ENCODE data around the gene NDUFAB1. TPM values are rescaled to one million over a fixed set of nuclear protein-coding genes. Genes with fewer than 3 reads are reported as not detected.

The NDUFAB1 gene
- total RNA-seq: 100 to 1,000 TPM; 157 to 162 TPM

GRCh38 chr16:23595951-23596720, at the start of gene NDUFAB1:
Gene NDUFAB1 (minus strand): TSS chr16:23596316. CDS start chr16:23596290, 26 bp downstream.
- Mint-ChIP-seq H3K4me3 (peak within 1 kb of the TSS; percentile 85), H3K9me3 (no peaks in the 10 kb centered on the region), H3K36me3 (ENCODE audit: low read depth) (peaks cover 13% of the 10 kb centered on the region), H3K27ac (peak within 1 kb of the TSS; percentile 82), H3K4me1 (ENCODE audit: low read depth) (peaks cover 27% of the 10 kb centered on the region), H3K27me3 (no peaks in the 10 kb centered on the region)
- TF ChIP-seq, protein P1, sequence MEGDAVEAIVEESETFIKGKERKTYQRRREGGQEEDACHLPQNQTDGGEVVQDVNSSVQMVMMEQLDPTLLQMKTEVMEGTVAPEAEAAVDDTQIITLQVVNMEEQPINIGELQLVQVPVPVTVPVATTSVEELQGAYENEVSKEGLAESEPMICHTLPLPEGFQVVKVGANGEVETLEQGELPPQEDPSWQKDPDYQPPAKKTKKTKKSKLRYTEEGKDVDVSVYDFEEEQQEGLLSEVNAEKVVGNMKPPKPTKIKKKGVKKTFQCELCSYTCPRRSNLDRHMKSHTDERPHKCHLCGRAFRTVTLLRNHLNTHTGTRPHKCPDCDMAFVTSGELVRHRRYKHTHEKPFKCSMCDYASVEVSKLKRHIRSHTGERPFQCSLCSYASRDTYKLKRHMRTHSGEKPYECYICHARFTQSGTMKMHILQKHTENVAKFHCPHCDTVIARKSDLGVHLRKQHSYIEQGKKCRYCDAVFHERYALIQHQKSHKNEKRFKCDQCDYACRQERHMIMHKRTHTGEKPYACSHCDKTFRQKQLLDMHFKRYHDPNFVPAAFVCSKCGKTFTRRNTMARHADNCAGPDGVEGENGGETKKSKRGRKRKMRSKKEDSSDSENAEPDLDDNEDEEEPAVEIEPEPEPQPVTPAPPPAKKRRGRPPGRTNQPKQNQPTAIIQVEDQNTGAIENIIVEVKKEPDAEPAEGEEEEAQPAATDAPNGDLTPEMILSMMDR (IDR thresholded peaks at IDR 0.05): peak; percentile 95
- ATAC-seq (peak; percentile 99), DNase-seq (peak; percentile 93)
- ChIA-PET POLR2A (interaction anchor here (0.6 to 2.4 kb wide), 4 partner anchors 9 to 502 kb away, joined by 3 to 7 read pairs (median 5); partner anchors contain the start of genes DCTN5, PALB2 and PLK1), CTCF (interaction anchor here (0.6 to 2.2 kb wide), 20 partner anchors 9 to 414 kb away, joined by 3 to 11 read pairs (median 5); partner anchors contain the start of genes EARS2 and UBFD1)
- intact Hi-C loops (cut with micrococcal nuclease): no loop called here

DNA sequence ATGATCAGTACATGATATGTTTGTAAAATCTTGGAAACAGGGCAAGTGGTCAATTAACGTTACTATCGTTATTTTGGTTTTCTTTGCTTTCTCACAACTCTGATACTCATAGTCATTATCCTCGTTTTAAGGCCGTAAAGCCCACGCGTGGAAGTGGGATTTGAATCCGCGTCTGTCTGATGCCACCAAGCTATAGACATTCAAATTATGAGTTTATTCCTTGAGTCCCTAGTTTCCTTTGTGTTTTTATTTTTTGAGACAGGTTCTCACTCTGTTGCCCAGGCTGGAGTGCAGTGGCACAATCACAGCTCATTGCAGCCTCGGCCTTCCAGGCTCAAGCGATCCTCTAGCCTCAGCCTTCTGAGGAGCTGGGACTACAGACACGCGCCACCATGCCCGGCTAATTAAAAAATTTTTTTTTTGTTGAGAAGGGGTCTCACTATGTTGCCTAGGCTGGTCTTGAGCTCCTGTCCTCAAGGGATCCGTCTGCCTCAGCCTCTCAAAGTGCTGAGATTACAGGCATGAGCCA, 46.2 kb upstream of the NDUFAB1 start:
- DNase-seq: no peak
- Mint-ChIP-seq H3K4me3 (peak overlapping the region; percentile 100), H3K27ac (peak overlapping the region; percentile 97), H3K4me1 (ENCODE audit: low read depth) (peaks cover 33% of the 10 kb centered on the region), H3K27me3 (no peaks in the 10 kb centered on the region), H3K36me3 (ENCODE audit: low read depth) (peaks cover 39% of the 10 kb centered on the region), H3K9me3 (no peaks in the 10 kb centered on the region)
- TF ChIP-seq, protein P1 (IDR thresholded peaks at IDR 0.05): no peak
- ChIA-PET CTCF (interaction anchor here (0.8 to 1.1 kb wide), 2 partner anchors 12 to 27 kb away, joined by 3 read pairs; no protein-coding TSS in a partner anchor), POLR2A (interaction anchor here (1.0 to 2.4 kb wide), 6 partner anchors 9 to 81 kb away, joined by 3 to 10 read pairs (median 4); partner anchors contain the start of gene PLK1)
- no peak for ATAC-seq
- intact Hi-C loops (cut with micrococcal nuclease): no loop called here

DNA sequence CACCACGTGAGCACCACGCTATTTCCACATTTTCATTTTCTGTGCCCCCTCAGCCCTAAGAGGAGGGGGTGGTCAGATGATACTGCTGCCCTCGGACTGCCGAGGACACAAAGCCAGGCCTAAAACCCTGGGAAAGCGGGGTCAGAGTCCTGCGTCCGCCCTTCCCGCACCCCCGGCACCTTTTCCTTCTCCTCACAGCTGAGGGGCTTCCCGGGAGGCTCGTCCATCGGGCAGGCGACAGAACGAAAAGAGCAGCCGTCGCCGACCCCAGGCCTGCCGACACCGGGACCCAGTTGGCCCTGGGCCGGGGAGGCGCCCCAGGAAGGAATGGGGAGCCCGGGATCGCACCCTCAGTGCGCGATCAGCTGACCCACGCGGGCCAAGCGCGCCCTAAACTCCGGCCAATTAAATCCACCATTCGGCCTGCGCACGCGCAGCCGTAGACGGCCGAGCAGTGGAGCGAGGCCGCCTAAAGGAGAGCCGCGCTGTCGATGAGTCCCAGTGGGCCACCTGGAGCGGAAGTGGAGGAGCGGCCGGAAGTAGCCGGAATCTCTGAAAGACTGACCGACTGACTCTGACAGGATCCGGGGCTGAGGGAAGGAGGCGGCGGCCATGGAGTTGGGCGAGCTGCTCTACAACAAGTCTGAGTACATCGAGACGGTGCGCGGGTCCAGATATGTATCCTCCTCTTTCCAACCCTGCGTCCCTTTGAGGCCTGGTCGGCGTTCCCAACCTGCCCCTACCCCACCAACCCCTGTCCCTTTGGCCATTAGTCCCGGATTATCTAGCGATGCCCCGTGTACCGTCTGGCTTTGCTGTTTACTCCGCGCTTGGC, 45.0 kb upstream of the NDUFAB1 start, which contains the start of the genes DCTN5 and PALB2:
Gene DCTN5, plus strand, starts transcription at position 536 of the 835 bp plus-strand sequence. Its CDS starts 77 bp downstream, at position 613.
Gene PALB2, minus strand, starts transcription at position 380 of the 835 bp plus-strand sequence. Its CDS starts 153 bp downstream, at position 227.
- intact Hi-C loops (cut with micrococcal nuclease): no loop called here
- Mint-ChIP-seq H3K27ac (peak within 1 kb of the TSS; percentile 97), H3K36me3 (ENCODE audit: low read depth) (peaks cover 31% of the 10 kb centered on the region), H3K9me3 (no peaks in the 10 kb centered on the region), H3K4me3 (peak within 1 kb of the TSS; percentile 100), H3K4me1 (ENCODE audit: low read depth) (peaks cover 27% of the 10 kb centered on the region), H3K27me3 (no peaks in the 10 kb centered on the region)
- ATAC-seq (peak; percentile 99), DNase-seq (peak; percentile 94)
- TF ChIP-seq, protein P1 (IDR thresholded peaks at IDR 0.05): no peak
- ChIA-PET CTCF (interaction anchor here (1.2 kb wide), 1 partner anchor 29 kb away, joined by 3 read pairs; no protein-coding TSS in a partner anchor), POLR2A (interaction anchor here (0.5 to 2.4 kb wide), 14 partner anchors 10 to 206 kb away, joined by 3 to 10 read pairs (median 4); partner anchors contain the start of genes EARS2, NDUFAB1, PLK1 and UBFD1)

DNA sequence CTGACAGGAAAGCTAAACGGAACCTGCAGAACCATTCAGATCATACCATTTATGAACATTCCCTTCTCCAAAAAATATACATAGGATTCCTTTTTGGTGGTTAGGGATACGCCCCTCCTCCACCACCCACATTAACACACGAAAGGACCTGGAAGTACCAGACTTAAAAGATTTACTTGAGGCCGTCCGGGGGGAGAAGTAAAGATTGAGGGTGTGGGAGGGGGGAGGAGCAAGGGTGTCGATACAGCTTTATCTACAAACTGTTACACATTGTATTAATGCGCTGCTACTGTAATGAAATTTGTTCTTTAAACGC, 44.5 kb upstream of the NDUFAB1 start:
- H3K4me1 Mint-ChIP-seq (ENCODE audit: low read depth): peaks cover 21% of the 10 kb centered on the region
- ChIA-PET POLR2A (interaction anchor here (0.7 to 2.4 kb wide), 9 partner anchors 19 to 188 kb away, joined by 3 to 10 read pairs (median 3); partner anchors contain the start of genes EARS2, NDUFAB1, PLK1 and UBFD1), CTCF (interaction anchor here (1.1 to 1.2 kb wide), 2 partner anchors 29 to 44 kb away, joined by 3 to 5 read pairs; no protein-coding TSS in a partner anchor)
- no peaks in the 10 kb centered on the region for H3K9me3 Mint-ChIP-seq
- intact Hi-C loops (cut with micrococcal nuclease): no loop called here
- no peak for ATAC-seq
- H3K4me3 Mint-ChIP-seq: peak overlapping the region; percentile 100
- DNase-seq: peak; percentile 29
- H3K27ac Mint-ChIP-seq: peak overlapping the region; percentile 97
- no peaks in the 10 kb centered on the region for H3K27me3 Mint-ChIP-seq
- TF ChIP-seq, protein P1 (IDR thresholded peaks at IDR 0.05): no peak
- H3K36me3 Mint-ChIP-seq (ENCODE audit: low read depth): peaks cover 31% of the 10 kb centered on the region
